Adrenal gland (tissue), 5 donors: ENCODE results near the gene TEAD4.

Experiments used
- POLR2A ChIP-seq, 2 donors: fragments of 450-650 bp; IDR thresholded peaks; one replicate each; pipeline ENCODE4 v1.6.1; 2017; ENCODE audit warnings: antibody characterized with exemption in 2 of 2, mild to moderate bottlenecking in 2 of 2, moderate library complexity in 1 of 2
- TF ChIP-seq, protein P1 (sequence below), 6 experiments: fragments of 450-650 bp in 4 of 6; fragments of 200-600 bp in 2 of 6; sonication (generic) in 1 of 6; IDR thresholded peaks; 1 replicate in 5 of 6; 2 replicates in 1 of 6; pipeline versions ENCODE4 v1.5.1 to v1.8.0; 2016 to 2021; ENCODE audit warnings: antibody characterized with exemption in 6 of 6, mild to moderate bottlenecking in 2 of 6, moderate library complexity in 1 of 6
- donor health status: DM: no; HTN: no; CAD: no.

DNA sequence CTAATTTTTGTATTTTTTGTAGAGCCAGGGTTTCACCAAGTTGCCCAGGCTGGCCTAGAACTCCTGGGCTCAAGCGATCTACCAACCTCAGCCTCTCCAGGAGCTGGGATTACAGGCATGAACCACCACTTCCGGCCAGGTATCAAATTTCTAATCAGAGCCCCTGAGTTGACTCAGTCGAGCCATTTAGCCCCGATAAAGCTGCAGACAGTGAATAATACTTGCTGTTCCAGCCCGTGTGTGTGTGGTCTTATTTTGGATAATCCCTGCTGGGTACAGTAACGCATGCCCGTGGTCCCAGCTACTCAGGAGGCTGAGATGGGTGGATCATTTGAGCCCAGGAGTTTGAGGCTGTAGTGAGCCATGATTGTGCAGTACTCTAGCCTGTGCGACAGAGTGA lies 57.0 kb downstream of the TEAD4 start:
- TF ChIP-seq POLR2A (IDR thresholded peaks at IDR 0.05): no peak
- TF ChIP-seq, protein P1, sequence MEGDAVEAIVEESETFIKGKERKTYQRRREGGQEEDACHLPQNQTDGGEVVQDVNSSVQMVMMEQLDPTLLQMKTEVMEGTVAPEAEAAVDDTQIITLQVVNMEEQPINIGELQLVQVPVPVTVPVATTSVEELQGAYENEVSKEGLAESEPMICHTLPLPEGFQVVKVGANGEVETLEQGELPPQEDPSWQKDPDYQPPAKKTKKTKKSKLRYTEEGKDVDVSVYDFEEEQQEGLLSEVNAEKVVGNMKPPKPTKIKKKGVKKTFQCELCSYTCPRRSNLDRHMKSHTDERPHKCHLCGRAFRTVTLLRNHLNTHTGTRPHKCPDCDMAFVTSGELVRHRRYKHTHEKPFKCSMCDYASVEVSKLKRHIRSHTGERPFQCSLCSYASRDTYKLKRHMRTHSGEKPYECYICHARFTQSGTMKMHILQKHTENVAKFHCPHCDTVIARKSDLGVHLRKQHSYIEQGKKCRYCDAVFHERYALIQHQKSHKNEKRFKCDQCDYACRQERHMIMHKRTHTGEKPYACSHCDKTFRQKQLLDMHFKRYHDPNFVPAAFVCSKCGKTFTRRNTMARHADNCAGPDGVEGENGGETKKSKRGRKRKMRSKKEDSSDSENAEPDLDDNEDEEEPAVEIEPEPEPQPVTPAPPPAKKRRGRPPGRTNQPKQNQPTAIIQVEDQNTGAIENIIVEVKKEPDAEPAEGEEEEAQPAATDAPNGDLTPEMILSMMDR (IDR thresholded peaks at IDR 0.05): no peak
